A673 (cell line): ENCODE measurements around the gene KRT86. TPM values are rescaled to one million over a fixed set of nuclear protein-coding genes. Genes with fewer than 3 reads are reported as not detected.

Source experiments
- BruUV-seq: library from RNA; stranded (reverse); fragments of 400-500 nt; replicated peaks from 2 replicates; lab custom pipeline; 2021; lab: Mats Ljungman, UMichigan
- CTCF ChIA-PET: fragments of 300-600 bp; sonication (Branson Sonifier 250); formaldehyde crosslinking; loops from one replicate; lab custom pipeline; 2022; ENCODE audit warnings: antibody characterized with exemption; lab: Charles Lee
- POLR2A ChIA-PET: fragments of 300-600 bp; sonication (Branson Sonifier 250); formaldehyde crosslinking; loops from one replicate; lab custom pipeline; 2022; ENCODE audit warnings: antibody characterized with exemption; ENCODE audit not compliant: low non-redundant PET; lab: Charles Lee
- DNase-seq: peaks from one replicate; pipeline ENCODE4 v3.0.0-alpha.2; 2015; ENCODE audit warnings: low spot score
- H3K27ac ChIP-seq: fragments of 200-600 bp; sonication (generic); 2 replicates; pipeline ENCODE4 v1.5.1; 2016; ENCODE audit warnings: mixed run types, low read depth, mild to moderate bottlenecking, mixed read lengths, antibody characterized with exemption, low read length; ENCODE audit not compliant: poor library complexity, severe bottlenecking
- H3K27me3 ChIP-seq: fragments of 200-600 bp; sonication (generic); replicated peaks from 2 replicates; pipeline ENCODE4 v1.6.1; 2017; ENCODE audit warnings: mixed run types, low read depth, mild to moderate bottlenecking, mixed read lengths, antibody characterized with exemption, low read length; ENCODE audit not compliant: insufficient read depth, poor library complexity
- H3K36me3 ChIP-seq: fragments of 200-600 bp; sonication (generic); 2 replicates; pipeline ENCODE4 v1.6.1; 2016; ENCODE audit warnings: mixed run types, mild to moderate bottlenecking, mixed read lengths, antibody characterized with exemption, low read length; ENCODE audit not compliant: insufficient read depth, poor library complexity, severe bottlenecking
- H3K4me1 ChIP-seq: fragments of 200-600 bp; sonication (generic); 2 replicates; pipeline ENCODE4 v1.6.1; 2017; ENCODE audit warnings: mixed run types, mild to moderate bottlenecking, mixed read lengths, antibody characterized with exemption, low read length; ENCODE audit not compliant: insufficient read depth, poor library complexity, severe bottlenecking
- H3K4me3 ChIP-seq: fragments of 200-600 bp; sonication (generic); 2 replicates; pipeline ENCODE4 v1.5.1; 2016; ENCODE audit warnings: low read depth, mixed run types, mild to moderate bottlenecking, mixed read lengths, low read length; ENCODE audit not compliant: poor library complexity, severe bottlenecking
- H3K9me3 ChIP-seq: fragments of 200-600 bp; sonication (generic); 2 replicates; pipeline ENCODE4 v1.6.1; 2016; ENCODE audit warnings: mixed run types, low read depth, mild to moderate bottlenecking, mixed read lengths, antibody characterized with exemption, low read length; ENCODE audit not compliant: poor library complexity, severe bottlenecking
- CTCF ChIP-seq: fragments of 300-800, 200-600 bp; sonication (generic); conservative IDR thresholded peaks from 2 replicates; pipeline ENCODE4 v1.5.1; 2017; ENCODE audit warnings: low read depth, mild to moderate bottlenecking, antibody characterized with exemption, low read length, moderate library complexity, mixed read lengths
- EZH2 ChIP-seq: fragments of 200-600 bp; sonication (generic); IDR thresholded peaks from 2 replicates; pipeline ENCODE4 v1.6.1; 2017; ENCODE audit warnings: borderline replicate concordance, low read depth, mild to moderate bottlenecking, mixed read lengths, antibody characterized with exemption, low read length; ENCODE audit not compliant: poor library complexity, severe bottlenecking
- intact Hi-C: fragments of 100-400 bp; cut with micrococcal nuclease; formaldehyde crosslinking; loops from one replicate; pipeline ENCODE4 v1.10.0; 2022; ENCODE audit not compliant: unreplicated experiment
- total RNA-seq: library from RNA; stranded (reverse); gene quantifications from 2 replicates; pipeline ENCODE4 v1.2.3, GENCODE V29; 2021

The KRT86 gene
- total RNA-seq, 1 experiment from 2014 or later: not detected

- ChIA-PET POLR2A (interaction anchor here (0.7 kb wide), 1 partner anchor 453 kb away, joined by 4 read pairs; no protein-coding TSS in a partner anchor), CTCF (interaction anchor here (1.6 kb wide), 1 partner anchor 49 kb away, joined by 3 read pairs; no protein-coding TSS in a partner anchor)
- no TSS peak for BruUV-seq
- Histone ChIP-seq H3K36me3 (no peaks in the 10 kb centered on the region), H3K9me3 (no peaks in the 10 kb centered on the region), H3K4me3 (no peak overlapping the region), H3K4me1 (no peaks in the 10 kb centered on the region), H3K27me3 (peaks cover 14% of the 10 kb centered on the region), H3K27ac (no peak overlapping the region)
- no peak for DNase-seq
- TF ChIP-seq CTCF: no peak
- TF ChIP-seq EZH2: no peak
- intact Hi-C loops: no loop called here
Measured at GRCh38 chr12:52229836-52230343, 44.6 kb upstream of the KRT86 start.

GRCh38 chr12:52230364-52231281 lies 43.8 kb upstream of the KRT86 start:
- H3K27ac ChIP-seq: no peak overlapping the region
- H3K4me3 ChIP-seq: no peak overlapping the region
- BruUV-seq: no TSS peak
- H3K4me1 ChIP-seq: no peaks in the 10 kb centered on the region
- H3K27me3 ChIP-seq: peaks cover 12% of the 10 kb centered on the region
- intact Hi-C loops: no loop called here
- H3K36me3 ChIP-seq: no peaks in the 10 kb centered on the region
- no peak for DNase-seq
- no peaks in the 10 kb centered on the region for H3K9me3 ChIP-seq
- CTCF ChIA-PET: interaction anchor here (0.5 to 1.6 kb wide), 2 partner anchors 48 to 110 kb away, joined by 3 read pairs; no protein-coding TSS in a partner anchor
- TF ChIP-seq EZH2: no peak
- TF ChIP-seq CTCF: no peak
- POLR2A ChIA-PET: no interaction called here

GRCh38 chr12:52231305-52232202 lies 42.9 kb upstream of the KRT86 start:
- BruUV-seq: no TSS peak
- no peak for DNase-seq
- POLR2A ChIA-PET: no interaction called here
- no peak overlapping the region for H3K27ac ChIP-seq
- no peaks in the 10 kb centered on the region for H3K36me3 ChIP-seq
- H3K9me3 ChIP-seq: no peaks in the 10 kb centered on the region
- H3K4me1 ChIP-seq: no peaks in the 10 kb centered on the region
- CTCF ChIA-PET: no interaction called here
- TF ChIP-seq CTCF (no peak), EZH2 (no peak)
- H3K27me3 ChIP-seq: peaks cover 12% of the 10 kb centered on the region
- intact Hi-C loops: no loop called here
- H3K4me3 ChIP-seq: no peak overlapping the region
